Activated CD4-positive, alpha-beta T cell treated with anti-CD3 and anti-CD28 coated beads for 36 hours (primary cell): ENCODE measurements around the gene CLDN19. TPM values are rescaled to one million over a fixed set of nuclear protein-coding genes. Genes with fewer than 3 reads are reported as not detected.

Source experiments
- ATAC-seq: fragments of 200-7000 bp; cut with Tn5 transposase; one replicate; pipeline ENCODE4 v1.10.0; 2021; ENCODE audit warnings: mild to moderate bottlenecking, moderate library complexity
- CTCF ChIA-PET: fragments of 350-600 bp; sonication (Branson Sonifier 250); formaldehyde crosslinking; loops from one replicate; lab custom pipeline; 2021; ENCODE audit warnings: antibody characterized with exemption; lab: Charles Lee
- POLR2A ChIA-PET: fragments of 350-600 bp; sonication (Branson Sonifier 250); formaldehyde crosslinking; loops from one replicate; lab custom pipeline; 2021; ENCODE audit warnings: antibody characterized with exemption, inconsistent platforms; lab: Charles Lee
- DNase-seq: peaks from one replicate; pipeline ENCODE4 v3.0.0-alpha.2; 2020
- H3K27ac Mint-ChIP-seq: one replicate; pipeline ENCODE4 v1.8.0; 2021; ENCODE audit warnings: mixed read lengths
- H3K27me3 Mint-ChIP-seq: one replicate; pipeline ENCODE4 v1.8.0; 2021; ENCODE audit warnings: mixed read lengths
- H3K36me3 Mint-ChIP-seq: one replicate; pipeline ENCODE4 v1.8.0; 2021; ENCODE audit warnings: low read depth, mixed read lengths
- H3K4me1 Mint-ChIP-seq: one replicate; pipeline ENCODE4 v1.8.0; 2021; ENCODE audit warnings: mixed read lengths
- H3K4me3 Mint-ChIP-seq: one replicate; pipeline ENCODE4 v1.8.0; 2021; ENCODE audit warnings: mild to moderate bottlenecking, moderate library complexity, mixed read lengths
- H3K9me3 Mint-ChIP-seq: one replicate; pipeline ENCODE4 v1.8.0; 2021; ENCODE audit warnings: low read depth, mixed read lengths
- intact Hi-C, 2 experiments: fragments of 100-400 bp; cut with DNase I in 1 of 2; cut with micrococcal nuclease in 1 of 2; formaldehyde crosslinking; loops; one replicate each; pipeline versions ENCODE4 v1.14.2 to v1.15.1; 2022 to 2024; cut with DNase I, micrococcal nuclease
- total RNA-seq, 2 experiments: library from RNA; stranded (reverse); gene quantifications; one replicate each; pipeline ENCODE4 v1.2.3, GENCODE V29; 2021

CLDN19 gene
- total RNA-seq, 2 experiments from 2014 or later: not detected

DNA sequence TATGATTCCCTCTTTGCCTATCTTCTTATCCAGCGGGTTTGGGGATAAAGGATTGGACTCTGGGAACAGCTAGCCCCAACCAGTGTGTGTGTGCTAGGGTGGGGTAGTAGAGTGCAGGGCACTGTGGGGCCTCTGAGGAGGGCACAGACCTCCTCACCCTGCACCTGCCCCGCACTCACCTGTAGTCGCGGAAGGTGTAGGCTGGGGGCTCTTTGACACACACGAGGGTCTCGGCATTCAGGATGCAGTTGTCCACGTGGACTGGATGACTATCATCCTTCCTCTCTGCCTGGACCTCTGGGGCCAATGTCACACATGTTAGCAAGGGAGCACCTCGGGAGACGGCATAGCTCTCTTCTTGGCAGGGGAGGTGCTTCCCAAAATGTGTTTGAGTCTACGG, 8.0 kb upstream of the CLDN19 start:
- ATAC-seq (no peak), DNase-seq (no peak)
- H3K27ac Mint-ChIP-seq: no peak overlapping the region
- H3K27me3 Mint-ChIP-seq: no peaks in the 10 kb centered on the region
- no peak overlapping the region for H3K4me3 Mint-ChIP-seq
- POLR2A ChIA-PET: no interaction called here
- peaks cover 35% of the 10 kb centered on the region for H3K36me3 Mint-ChIP-seq
- H3K4me1 Mint-ChIP-seq: no peaks in the 10 kb centered on the region
- H3K9me3 Mint-ChIP-seq: no peaks in the 10 kb centered on the region
- intact Hi-C loops: loop anchor here (5.0 kb wide), 2 partner anchors 171 to 406 kb away; no protein-coding TSS in a partner anchor
- CTCF ChIA-PET: interaction anchor here (0.6 to 1.0 kb wide), 3 partner anchors 9 to 1036 kb away, joined by 3 to 4 read pairs (median 3); no protein-coding TSS in a partner anchor

DNA sequence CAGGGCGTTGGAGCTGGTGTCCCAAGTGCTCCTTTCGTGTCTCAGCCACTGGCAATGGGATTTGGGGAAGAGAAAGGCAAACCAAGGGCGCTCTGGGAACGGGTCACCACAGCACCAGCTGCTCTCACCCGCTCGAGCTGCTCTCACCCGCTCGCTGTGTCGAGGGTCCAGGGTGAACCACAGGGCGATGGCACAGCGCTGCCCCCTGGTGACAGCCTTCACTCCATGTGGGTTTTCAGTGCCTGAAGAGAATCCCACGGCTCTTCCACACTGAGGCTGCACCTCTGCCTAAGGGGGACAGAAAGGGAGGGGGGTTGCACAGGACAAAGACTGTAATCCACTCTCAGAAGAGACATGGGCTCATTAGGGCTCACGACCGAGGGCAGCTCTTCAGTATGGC, 7.1 kb upstream of the CLDN19 start:
- POLR2A ChIA-PET: no interaction called here
- intact Hi-C loops: loop anchor here (1.0 to 5.0 kb wide), 4 partner anchors 169 to 600 kb away; no protein-coding TSS in a partner anchor
- no peaks in the 10 kb centered on the region for H3K27me3 Mint-ChIP-seq
- no peaks in the 10 kb centered on the region for H3K9me3 Mint-ChIP-seq
- CTCF ChIA-PET: interaction anchor here (1.0 to 1.1 kb wide), 3 partner anchors 8 to 172 kb away, joined by 3 to 6 read pairs (median 4); no protein-coding TSS in a partner anchor
- no peak overlapping the region for H3K27ac Mint-ChIP-seq
- H3K36me3 Mint-ChIP-seq: peaks cover 29% of the 10 kb centered on the region
- H3K4me3 Mint-ChIP-seq: no peak overlapping the region
- DNase-seq (peak; percentile 67), ATAC-seq (peak; percentile 39)
- no peaks in the 10 kb centered on the region for H3K4me1 Mint-ChIP-seq

DNA sequence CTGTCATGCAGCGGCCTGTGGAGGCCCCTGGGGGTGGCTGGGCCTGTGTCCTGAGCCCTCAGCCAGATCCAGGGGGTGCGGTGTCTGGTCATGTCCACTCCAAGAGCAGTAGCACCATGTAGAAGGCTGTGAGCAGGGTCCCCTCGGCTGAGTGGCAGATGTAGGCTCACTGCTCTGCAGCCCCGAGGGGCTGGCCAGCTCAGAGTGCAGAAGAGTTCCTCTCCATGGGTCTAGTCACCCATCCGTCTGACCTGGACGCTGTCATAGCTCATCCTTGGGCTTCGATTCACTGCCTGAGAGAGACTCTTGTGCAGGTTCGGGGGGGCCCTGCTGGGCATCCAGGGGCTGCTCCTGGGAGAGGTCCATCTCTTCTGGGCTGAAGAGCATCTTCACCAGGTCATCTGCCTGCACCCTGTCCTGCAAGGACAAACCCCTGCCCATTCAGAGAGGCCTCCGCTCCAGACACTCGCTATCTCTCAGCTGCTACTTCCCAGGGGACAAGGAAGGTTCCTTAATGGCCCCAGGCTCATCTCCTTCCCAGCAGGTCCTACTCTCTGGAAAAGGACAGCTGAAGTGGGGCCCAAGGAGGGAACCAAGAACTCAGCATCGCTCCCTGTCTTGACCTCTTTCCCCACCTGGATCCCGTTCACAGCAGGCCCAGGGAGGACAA, 6.5 kb upstream of the CLDN19 start:
- DNase-seq: no peak
- ATAC-seq: no peak
- H3K4me3 Mint-ChIP-seq: no peak overlapping the region
- intact Hi-C loops: loop anchor here (1.0 to 5.0 kb wide), 4 partner anchors 168 to 599 kb away; no protein-coding TSS in a partner anchor
- no peaks in the 10 kb centered on the region for H3K9me3 Mint-ChIP-seq
- H3K36me3 Mint-ChIP-seq: peaks cover 23% of the 10 kb centered on the region
- no peak overlapping the region for H3K27ac Mint-ChIP-seq
- H3K4me1 Mint-ChIP-seq: no peaks in the 10 kb centered on the region
- POLR2A ChIA-PET: no interaction called here
- CTCF ChIA-PET: interaction anchor here (1.0 to 1.1 kb wide), 2 partner anchors 168 to 171 kb away, joined by 4 to 6 read pairs; no protein-coding TSS in a partner anchor
- no peaks in the 10 kb centered on the region for H3K27me3 Mint-ChIP-seq

DNA sequence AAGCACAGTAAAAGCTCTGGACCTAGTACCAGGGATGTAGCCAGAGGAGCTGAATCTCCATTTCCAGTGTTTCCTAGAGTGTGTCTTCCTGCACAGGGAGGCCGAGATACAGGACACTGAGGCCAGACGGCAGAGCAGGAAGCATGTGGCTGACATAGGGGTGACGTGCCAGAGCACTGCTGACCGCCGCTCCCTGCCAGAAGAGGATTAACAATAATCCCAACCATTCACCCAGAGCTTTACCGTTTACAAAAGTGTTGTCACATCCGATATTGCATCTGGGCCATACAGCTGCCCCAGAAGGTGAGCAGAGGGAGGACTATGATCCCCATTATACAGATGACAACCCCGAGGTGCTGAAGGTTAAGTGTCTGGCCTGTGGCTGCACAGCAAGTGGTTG, 5.8 kb upstream of the CLDN19 start:
- Mint-ChIP-seq H3K36me3 (peaks cover 22% of the 10 kb centered on the region), H3K4me1 (no peaks in the 10 kb centered on the region), H3K9me3 (no peaks in the 10 kb centered on the region), H3K27me3 (no peaks in the 10 kb centered on the region), H3K4me3 (no peak overlapping the region), H3K27ac (no peak overlapping the region)
- ATAC-seq (no peak), DNase-seq (no peak)
- ChIA-PET POLR2A (interaction anchor here (0.6 kb wide), 1 partner anchor 21 kb away, joined by 3 read pairs; the partner anchor contains the start of genes C1orf50 and P3H1), CTCF (interaction anchor here (1.1 kb wide), 1 partner anchor 170 kb away, joined by 4 read pairs; no protein-coding TSS in a partner anchor)
- intact Hi-C loops: loop anchor here (5.0 kb wide), 2 partner anchors 169 to 404 kb away; no protein-coding TSS in a partner anchor

DNA sequence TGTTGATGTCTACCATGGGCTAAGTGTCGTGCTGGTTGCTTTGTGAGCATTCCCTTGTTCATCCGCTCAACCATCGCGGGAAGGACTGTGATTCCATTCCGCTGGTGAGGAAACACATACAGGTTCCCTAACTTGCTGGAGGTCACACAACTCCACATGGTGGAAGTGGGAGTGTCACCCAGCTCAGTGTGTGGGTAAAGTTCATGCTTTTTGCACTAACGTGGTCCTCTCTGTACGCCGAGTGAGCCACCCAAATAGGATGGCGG, 4.0 kb upstream of the CLDN19 start:
- H3K27ac Mint-ChIP-seq: no peak overlapping the region
- DNase-seq (no peak), ATAC-seq (no peak)
- H3K4me1 Mint-ChIP-seq: no peaks in the 10 kb centered on the region
- no peaks in the 10 kb centered on the region for H3K9me3 Mint-ChIP-seq
- no peak overlapping the region for H3K4me3 Mint-ChIP-seq
- H3K27me3 Mint-ChIP-seq: no peaks in the 10 kb centered on the region
- intact Hi-C loops: no loop called here
- H3K36me3 Mint-ChIP-seq: peaks cover 9% of the 10 kb centered on the region
- ChIA-PET CTCF (interaction anchor here (1.0 kb wide), 1 partner anchor 23 kb away, joined by 3 read pairs; the partner anchor contains the start of genes C1orf50 and P3H1), POLR2A (no interaction called here)

DNA sequence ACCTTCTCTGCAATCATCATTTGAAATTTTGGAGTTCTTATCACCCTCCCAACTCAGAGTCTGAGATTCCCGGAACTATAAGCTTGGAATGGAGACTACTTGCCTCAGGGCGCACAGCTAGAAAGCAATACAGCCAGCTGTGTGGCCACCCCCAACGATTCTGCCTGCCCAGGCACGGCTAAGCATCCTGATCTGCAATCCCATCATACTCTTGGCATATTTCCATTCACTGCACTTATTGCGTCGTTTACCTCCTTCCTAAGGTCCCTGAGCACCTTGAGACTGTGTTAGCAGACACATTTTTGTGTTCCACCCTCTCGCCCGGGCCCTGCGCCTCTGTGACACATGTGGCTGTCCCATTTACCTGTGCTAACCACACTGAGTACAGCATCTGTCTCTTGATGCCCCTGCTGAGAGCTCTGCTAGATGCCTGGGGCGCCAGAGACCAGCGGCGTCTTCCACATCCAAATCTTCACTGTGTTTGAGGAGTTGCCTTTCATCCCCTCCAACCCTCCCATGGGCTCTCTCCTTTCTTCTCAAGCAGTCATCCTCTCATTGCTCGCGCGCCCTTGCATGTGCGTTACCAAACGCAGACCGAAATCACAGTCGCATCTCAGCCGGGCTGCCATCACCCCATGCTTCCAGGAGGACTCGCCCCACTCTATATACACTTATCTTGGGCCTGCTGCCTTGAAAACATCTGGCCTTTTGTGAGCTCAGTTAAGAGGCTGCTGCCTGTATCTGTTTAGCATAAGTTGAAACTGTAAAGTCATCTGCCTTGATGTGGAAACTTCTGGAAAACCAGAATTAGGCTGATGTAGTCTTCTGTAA, 3.5 kb upstream of the CLDN19 start:
- Mint-ChIP-seq H3K9me3 (no peaks in the 10 kb centered on the region), H3K27me3 (no peaks in the 10 kb centered on the region), H3K4me1 (no peaks in the 10 kb centered on the region), H3K36me3 (peaks cover 8% of the 10 kb centered on the region), H3K27ac (no peak overlapping the region), H3K4me3 (no peak overlapping the region)
- no peak for ATAC-seq
- CTCF ChIA-PET: interaction anchor here (0.7 to 1.0 kb wide), 2 partner anchors 23 to 39 kb away, joined by 3 to 4 read pairs; partner anchors contain the start of genes C1orf50 and P3H1
- POLR2A ChIA-PET: no interaction called here
- no peak for DNase-seq
- intact Hi-C loops: no loop called here

DNA sequence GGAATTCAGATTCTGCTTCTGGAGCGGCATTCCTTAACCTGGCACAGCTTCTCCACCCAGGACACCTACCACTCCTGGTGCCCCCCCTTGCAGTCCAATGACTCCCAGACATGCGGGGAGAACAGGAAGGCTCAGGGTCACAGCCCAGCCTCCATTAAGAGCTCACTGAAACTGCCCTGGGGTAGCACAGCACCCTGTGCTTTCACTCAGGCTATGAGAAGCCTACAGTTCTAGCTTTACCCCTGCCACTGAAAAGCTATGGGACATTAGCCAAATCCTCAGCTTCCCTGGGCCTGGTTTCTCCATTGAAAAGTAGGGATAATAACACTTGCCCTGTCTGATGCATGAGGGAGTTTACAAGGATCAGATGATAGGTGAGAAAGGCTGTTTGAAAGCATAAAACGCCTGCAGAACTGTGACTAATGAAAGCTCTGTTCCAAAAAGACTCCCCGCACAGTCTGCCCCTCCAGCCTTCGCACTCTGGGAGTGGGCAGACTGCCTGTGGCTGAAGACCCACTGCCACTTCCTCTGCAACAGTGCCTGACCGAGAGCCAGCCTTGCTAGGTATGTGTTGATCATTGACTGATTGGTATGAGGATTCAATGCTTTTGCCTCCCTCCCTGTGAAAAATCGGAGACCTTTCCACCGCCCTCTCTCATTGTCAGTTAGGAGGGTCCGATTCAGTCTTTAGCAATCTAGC, 2.7 kb upstream of the CLDN19 start:
- intact Hi-C loops: no loop called here
- CTCF ChIA-PET: interaction anchor here (0.5 to 0.7 kb wide), 2 partner anchors 34 to 40 kb away, joined by 4 read pairs; no protein-coding TSS in a partner anchor
- POLR2A ChIA-PET: no interaction called here
- H3K9me3 Mint-ChIP-seq: no peaks in the 10 kb centered on the region
- H3K27ac Mint-ChIP-seq: no peak overlapping the region
- no peak for ATAC-seq
- DNase-seq: no peak
- peaks cover 4% of the 10 kb centered on the region for H3K36me3 Mint-ChIP-seq
- no peaks in the 10 kb centered on the region for H3K4me1 Mint-ChIP-seq
- no peaks in the 10 kb centered on the region for H3K27me3 Mint-ChIP-seq
- H3K4me3 Mint-ChIP-seq: no peak overlapping the region

DNA sequence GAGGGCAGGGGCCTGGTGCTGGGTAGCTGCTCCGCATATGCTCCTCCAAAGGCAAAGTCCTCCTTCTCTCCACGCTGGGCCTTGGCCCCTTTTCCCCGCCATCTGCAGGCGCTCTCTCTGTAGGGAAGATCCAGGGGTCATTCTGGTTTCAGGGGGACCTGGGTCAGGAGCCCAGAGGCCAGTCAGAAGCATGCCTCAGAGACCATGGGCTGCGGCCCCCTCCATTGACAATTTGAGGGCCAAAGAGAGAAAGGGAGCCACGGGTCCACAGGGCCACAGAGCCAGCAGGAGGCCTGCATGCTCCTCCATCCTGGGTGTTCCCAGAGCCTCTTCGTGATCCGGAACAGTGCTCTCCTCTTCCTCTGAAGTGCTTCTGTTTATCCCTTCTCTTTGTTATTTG, 2.1 kb upstream of the CLDN19 start:
- H3K9me3 Mint-ChIP-seq: no peaks in the 10 kb centered on the region
- ChIA-PET CTCF (no interaction called here), POLR2A (no interaction called here)
- no peak for ATAC-seq
- intact Hi-C loops: no loop called here
- no peak overlapping the region for H3K4me3 Mint-ChIP-seq
- H3K36me3 Mint-ChIP-seq: peaks cover 4% of the 10 kb centered on the region
- no peak overlapping the region for H3K27ac Mint-ChIP-seq
- no peaks in the 10 kb centered on the region for H3K27me3 Mint-ChIP-seq
- DNase-seq: no peak
- H3K4me1 Mint-ChIP-seq: peaks cover 3% of the 10 kb centered on the region

DNA sequence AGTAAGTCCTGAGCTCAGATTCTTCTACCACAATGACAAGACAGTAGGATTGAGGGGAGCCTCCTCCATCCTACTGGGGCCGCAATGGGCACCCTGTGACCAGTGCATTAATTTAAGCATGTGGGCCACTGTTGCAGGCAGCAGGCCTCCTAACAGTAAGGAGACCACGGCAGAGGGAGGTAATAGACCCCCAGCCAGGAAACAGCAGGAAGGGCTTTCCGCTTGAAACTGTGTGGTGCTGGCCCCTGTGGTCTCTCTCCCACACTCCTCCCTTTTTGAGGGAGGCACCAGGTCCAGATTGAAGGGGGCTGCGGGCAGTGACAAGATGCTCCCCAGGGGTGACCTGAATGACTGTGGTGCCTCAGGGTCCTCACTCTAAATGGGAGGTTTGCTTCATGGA, 1.7 kb upstream of the CLDN19 start:
- ChIA-PET CTCF (no interaction called here), POLR2A (no interaction called here)
- DNase-seq: no peak
- H3K4me3 Mint-ChIP-seq: no peak overlapping the region
- H3K27ac Mint-ChIP-seq: no peak overlapping the region
- ATAC-seq: no peak
- intact Hi-C loops: no loop called here
- H3K36me3 Mint-ChIP-seq: peaks cover 2% of the 10 kb centered on the region
- H3K27me3 Mint-ChIP-seq: no peaks in the 10 kb centered on the region
- H3K9me3 Mint-ChIP-seq: no peaks in the 10 kb centered on the region
- peaks cover 7% of the 10 kb centered on the region for H3K4me1 Mint-ChIP-seq

DNA sequence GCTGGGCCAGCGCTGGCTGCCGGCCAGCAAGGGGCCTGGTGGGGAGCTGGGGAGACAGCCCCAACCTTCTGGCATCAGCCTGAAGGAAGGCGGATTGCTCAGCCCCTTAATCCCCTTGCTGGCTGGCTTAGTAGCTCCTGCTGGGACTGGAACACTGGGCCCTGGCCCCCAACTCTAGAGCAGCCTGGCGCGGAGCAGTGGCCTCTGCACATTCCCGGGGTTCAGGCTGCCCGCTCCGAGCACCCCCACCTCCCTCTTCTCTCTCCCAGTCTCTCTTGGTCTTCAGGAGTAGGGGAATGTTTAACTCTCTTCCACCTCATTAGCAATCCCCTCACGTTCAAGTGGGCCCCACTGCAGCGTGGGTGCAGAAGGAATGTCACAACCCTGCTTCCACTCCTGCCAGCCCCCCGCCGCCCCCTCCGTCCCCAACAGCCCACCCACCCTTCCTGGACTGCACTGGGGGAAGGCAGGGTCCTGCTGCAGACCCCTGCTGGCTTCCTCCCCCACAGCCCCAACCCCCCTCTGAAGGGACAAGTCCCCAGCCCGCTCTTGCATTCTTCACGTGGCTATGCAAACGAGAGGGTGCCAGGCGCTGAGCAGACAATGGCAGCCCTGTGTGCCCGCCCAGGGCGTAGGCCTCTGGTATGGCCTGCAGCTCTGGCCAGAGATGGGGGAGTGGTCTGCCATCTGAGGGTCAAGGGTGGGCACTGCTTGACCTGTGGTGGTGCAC, 980 bp upstream of the CLDN19 start:
- Mint-ChIP-seq H3K4me1 (peaks cover 7% of the 10 kb centered on the region), H3K4me3 (no peak overlapping the region), H3K27ac (no peak overlapping the region), H3K27me3 (no peaks in the 10 kb centered on the region), H3K36me3 (no peaks in the 10 kb centered on the region), H3K9me3 (no peaks in the 10 kb centered on the region)
- DNase-seq: no peak
- ChIA-PET CTCF (no interaction called here), POLR2A (no interaction called here)
- no peak for ATAC-seq
- intact Hi-C loops: no loop called here
